Suprapubic skin (tissue), 4 donors: ENCODE data around the gene UTF1. TPM values are rescaled to one million over a fixed set of nuclear protein-coding genes. Genes with fewer than 3 reads are reported as not detected.
"Not testable (repeated sequence)": the region's sequence is repeated elsewhere in the genome, so short reads cannot be mapped to it uniquely, and the experiment has no call there.

Source experiments
- DNase-seq, 2 donors: peaks; one replicate each; pipeline ENCODE4 v3.0.0-alpha.2; 2019; ENCODE audit warnings: low spot score in 2 of 2
- H3K27ac ChIP-seq: fragments of 200-600 bp; sonication (generic); one replicate; pipeline ENCODE4 v1.5.1; 2019
- H3K27me3 ChIP-seq: fragments of 200-600 bp; sonication (generic); one replicate; pipeline ENCODE4 v1.5.1; 2019
- H3K36me3 ChIP-seq: fragments of 200-600 bp; sonication (generic); one replicate; pipeline ENCODE4 v1.5.1; 2019
- H3K4me1 ChIP-seq: fragments of 200-600 bp; sonication (generic); one replicate; pipeline ENCODE4 v1.5.1; 2019
- H3K4me3 ChIP-seq: fragments of 200-600 bp; sonication (generic); one replicate; pipeline ENCODE4 v1.5.1; 2019; ENCODE audit warnings: mild to moderate bottlenecking
- H3K9me3 ChIP-seq: fragments of 200-600 bp; sonication (generic); one replicate; pipeline ENCODE4 v1.5.1; 2019
- EP300 ChIP-seq: sonication (generic); formaldehyde crosslinking; IDR thresholded peaks from one replicate; pipeline ENCODE4 v1.6.1; 2017; ENCODE audit warnings: antibody characterized with exemption
- POLR2A ChIP-seq, 2 donors: fragments of 450-650 bp; IDR thresholded peaks; one replicate each; pipeline ENCODE4 v1.6.1; 2017; ENCODE audit warnings: antibody characterized with exemption in 2 of 2, mild to moderate bottlenecking in 2 of 2, moderate library complexity in 2 of 2
- POLR2AphosphoS5 ChIP-seq, 3 donors: sonication (generic); formaldehyde crosslinking; IDR thresholded peaks; one replicate each; pipeline ENCODE4 v1.6.1; 2017; ENCODE audit warnings: antibody characterized with exemption in 3 of 3
- WGBS: methylation state at CpG from one replicate; pipeline ENCODE4 v1.1.5; 2018; 5-methylcytosine and 5-hydroxymethylcytosine counted together
- total RNA-seq, 4 donors: library from RNA; depleted of rRNA; stranded (reverse); fragments of >200 nt; gene quantifications; one replicate each; pipeline ENCODE4 v1.1.0, GENCODE V29; 2016
- TF ChIP-seq, protein P1 (sequence below), 2 donors: fragments of 200-600 bp in 1 of 2; fragments of 450-650 bp in 1 of 2; sonication (generic) in 1 of 2; IDR thresholded peaks; one replicate each; pipeline ENCODE4 v1.5.1; 2016 to 2019; ENCODE audit warnings: antibody characterized with exemption in 2 of 2, mild to moderate bottlenecking in 1 of 2, moderate library complexity in 1 of 2

Gene UTF1
- total RNA-seq, 4 donors from 2014 or later: not detected

DNA sequence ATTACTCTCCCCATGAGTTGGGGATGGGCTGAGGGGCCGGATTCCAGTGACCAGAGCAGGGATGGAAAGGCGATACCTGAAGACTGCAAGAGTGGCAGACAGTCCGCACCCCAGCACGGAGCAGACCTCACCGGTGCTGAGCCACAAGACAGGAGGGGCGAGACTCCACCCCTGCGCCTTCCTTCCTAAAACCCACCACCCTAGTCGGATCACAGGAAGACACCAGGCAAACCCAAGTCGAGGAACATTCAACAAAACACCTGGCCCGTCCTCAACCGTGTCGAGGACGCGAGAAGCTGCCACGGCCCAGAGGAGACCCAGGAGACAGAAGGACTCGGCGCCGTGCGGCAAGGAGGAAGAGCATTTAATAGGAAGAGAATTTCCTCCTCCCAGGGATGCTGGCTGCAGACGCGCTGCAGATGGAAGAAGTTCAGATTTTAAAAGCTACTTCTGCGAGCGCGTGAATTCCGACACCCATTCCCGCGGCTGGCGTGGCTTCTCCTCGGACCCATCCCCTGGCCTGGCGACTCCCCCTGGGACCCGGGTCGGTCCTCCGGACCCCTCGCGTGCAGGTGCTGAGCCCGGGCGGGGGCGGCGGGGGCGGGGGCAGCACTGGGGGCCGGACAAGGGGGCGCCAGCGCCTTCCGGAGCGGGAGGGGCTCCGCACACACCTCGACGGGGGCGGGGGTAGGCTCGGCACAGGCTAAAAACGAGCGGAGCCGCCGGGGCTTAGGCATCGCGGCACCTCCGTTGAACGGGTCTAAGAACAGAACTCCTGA, 563 bp upstream of the UTF1 start:
- Histone ChIP-seq H3K9me3 (no peaks in the 10 kb centered on the region), H3K4me1 (peaks cover 16% of the 10 kb centered on the region), H3K27ac (no peak overlapping the region), H3K4me3 (peak overlapping the region; percentile 30), H3K27me3 (peaks cover 100% of the 10 kb centered on the region), H3K36me3 (no peaks in the 10 kb centered on the region)
- no peak for DNase-seq
- no peak for TF ChIP-seq POLR2AphosphoS5 (IDR thresholded peaks at IDR 0.05)
- TF ChIP-seq POLR2A (IDR thresholded peaks at IDR 0.05): no peak
- TF ChIP-seq, protein P1, sequence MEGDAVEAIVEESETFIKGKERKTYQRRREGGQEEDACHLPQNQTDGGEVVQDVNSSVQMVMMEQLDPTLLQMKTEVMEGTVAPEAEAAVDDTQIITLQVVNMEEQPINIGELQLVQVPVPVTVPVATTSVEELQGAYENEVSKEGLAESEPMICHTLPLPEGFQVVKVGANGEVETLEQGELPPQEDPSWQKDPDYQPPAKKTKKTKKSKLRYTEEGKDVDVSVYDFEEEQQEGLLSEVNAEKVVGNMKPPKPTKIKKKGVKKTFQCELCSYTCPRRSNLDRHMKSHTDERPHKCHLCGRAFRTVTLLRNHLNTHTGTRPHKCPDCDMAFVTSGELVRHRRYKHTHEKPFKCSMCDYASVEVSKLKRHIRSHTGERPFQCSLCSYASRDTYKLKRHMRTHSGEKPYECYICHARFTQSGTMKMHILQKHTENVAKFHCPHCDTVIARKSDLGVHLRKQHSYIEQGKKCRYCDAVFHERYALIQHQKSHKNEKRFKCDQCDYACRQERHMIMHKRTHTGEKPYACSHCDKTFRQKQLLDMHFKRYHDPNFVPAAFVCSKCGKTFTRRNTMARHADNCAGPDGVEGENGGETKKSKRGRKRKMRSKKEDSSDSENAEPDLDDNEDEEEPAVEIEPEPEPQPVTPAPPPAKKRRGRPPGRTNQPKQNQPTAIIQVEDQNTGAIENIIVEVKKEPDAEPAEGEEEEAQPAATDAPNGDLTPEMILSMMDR (IDR thresholded peaks at IDR 0.05): no peak
- no peak for TF ChIP-seq EP300
- 9% methylated on average over 27 of the region's 58 CpGs for WGBS

DNA sequence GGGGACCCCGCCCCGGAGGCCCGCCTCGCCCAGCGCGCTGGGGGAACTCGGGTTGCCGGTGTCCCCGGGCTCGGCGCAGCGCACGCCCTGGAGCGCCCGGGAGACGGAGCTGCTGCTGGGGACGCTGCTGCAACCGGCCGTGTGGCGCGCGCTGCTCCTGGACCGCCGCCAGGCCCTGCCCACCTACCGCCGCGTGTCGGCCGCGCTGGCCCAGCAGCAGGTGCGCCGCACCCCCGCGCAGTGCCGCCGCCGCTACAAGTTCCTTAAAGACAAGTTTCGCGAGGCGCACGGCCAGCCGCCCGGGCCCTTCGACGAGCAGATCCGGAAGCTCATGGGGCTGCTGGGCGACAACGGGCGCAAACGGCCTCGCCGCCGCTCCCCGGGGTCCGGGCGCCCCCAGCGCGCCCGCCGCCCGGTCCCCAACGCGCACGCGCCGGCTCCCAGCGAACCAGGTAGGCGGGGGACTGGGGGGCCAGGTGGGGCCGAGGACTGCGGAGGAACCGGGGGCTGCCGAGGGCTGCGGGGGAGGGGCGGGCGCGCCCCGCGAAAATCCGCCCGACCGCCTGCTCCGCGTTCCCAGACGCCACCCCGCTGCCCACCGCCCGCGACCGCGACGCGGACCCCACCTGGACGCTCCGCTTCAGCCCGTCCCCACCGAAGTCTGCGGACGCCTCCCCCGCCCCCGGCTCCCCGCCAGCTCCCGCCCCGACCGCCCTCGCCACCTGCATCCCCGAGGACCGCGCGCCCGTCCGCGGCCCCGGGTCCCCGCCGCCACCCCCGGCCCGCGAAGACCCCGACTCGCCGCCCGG, 574 bp downstream of the UTF1 start:
- no CpG with 5 or more reads among the region's 122 CpGs for WGBS
- H3K27me3 ChIP-seq: peaks cover 100% of the 10 kb centered on the region
- no peaks in the 10 kb centered on the region for H3K36me3 ChIP-seq
- peaks cover 22% of the 10 kb centered on the region for H3K4me1 ChIP-seq
- H3K4me3 ChIP-seq: peak overlapping the region; percentile 30
- DNase-seq: no peak
- H3K27ac ChIP-seq: no peak overlapping the region
- H3K9me3 ChIP-seq: no peaks in the 10 kb centered on the region
- TF ChIP-seq, protein P1 (IDR thresholded peaks at IDR 0.05): no peak
- no peak for TF ChIP-seq EP300
- no peak for TF ChIP-seq POLR2A (IDR thresholded peaks at IDR 0.05)
- no peak for TF ChIP-seq POLR2AphosphoS5 (IDR thresholded peaks at IDR 0.05)

DNA sequence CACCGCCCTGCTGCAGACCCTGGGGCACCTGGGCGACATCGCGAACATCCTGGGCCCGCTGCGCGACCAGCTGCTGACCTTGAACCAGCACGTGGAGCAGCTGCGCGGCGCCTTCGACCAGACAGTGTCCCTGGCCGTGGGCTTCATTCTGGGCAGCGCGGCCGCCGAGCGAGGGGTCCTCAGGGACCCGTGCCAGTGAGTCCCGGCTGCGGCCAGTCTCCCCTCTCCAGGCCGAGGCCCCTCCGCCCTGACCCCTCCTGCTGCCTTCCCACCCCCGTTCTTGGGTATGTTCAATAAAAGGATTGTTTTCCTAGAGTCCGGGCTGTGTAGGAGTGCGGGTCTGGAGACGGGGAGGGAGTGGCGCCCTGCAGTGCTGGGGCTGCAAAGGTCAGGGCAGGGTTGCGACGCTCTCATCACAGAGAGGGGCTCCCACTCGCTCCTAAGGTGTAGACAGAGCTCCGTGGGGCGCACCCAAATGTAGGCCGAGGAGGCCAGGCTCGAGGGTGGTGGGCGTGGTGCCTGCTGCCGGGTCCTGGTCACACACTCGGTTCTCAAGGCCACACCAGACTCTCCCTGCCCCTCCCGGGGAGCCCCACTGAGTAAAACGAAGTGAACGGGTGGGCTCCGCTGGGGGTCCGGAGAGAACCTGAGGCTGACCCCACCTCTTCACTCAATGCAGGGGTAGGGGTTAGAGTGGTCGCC, 1.4 kb downstream of the UTF1 start:
- Histone ChIP-seq H3K36me3 (no peaks in the 10 kb centered on the region), H3K4me3 (no peak overlapping the region), H3K4me1 (peaks cover 30% of the 10 kb centered on the region), H3K27ac (no peak overlapping the region), H3K9me3 (no peaks in the 10 kb centered on the region), H3K27me3 (peaks cover 100% of the 10 kb centered on the region)
- WGBS: 32% methylated on average over 15 of the region's 44 CpGs
- TF ChIP-seq EP300 (no peak), POLR2A (IDR thresholded peaks at IDR 0.05) (no peak), POLR2AphosphoS5 (IDR thresholded peaks at IDR 0.05) (no peak)
- TF ChIP-seq, protein P1 (IDR thresholded peaks at IDR 0.05): no peak
- no peak for DNase-seq

DNA sequence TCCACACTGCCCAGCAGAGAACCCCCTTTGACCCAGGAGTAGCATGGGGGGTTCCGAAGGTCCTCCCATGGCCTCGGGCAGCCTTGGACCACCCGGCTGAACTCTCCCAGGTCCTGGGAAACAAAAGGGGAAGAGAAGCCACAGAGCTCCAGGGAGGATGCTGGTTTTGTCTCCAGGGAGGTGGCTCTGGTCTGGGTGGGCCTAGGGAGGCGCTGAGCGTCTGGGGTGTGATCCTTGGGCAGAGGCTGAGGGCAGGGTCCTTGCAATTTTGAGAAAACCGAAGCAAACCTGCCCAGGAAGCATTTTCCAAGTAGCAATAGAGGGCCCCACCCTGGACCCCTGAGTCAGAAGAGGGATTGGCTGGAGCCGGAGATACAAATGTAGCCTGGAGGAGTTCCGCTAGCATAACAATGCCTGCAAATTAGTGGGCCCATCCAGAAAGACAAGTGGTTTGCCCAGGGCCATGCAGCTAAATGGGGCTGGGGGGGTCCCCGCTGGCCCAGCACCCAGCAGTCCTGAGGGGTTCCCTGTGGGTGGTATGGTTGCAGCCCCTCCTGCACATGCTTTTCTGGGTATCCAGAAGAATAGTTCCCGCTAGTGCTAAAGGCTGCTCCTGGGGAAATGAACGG, 2.0 kb downstream of the UTF1 start:
- Histone ChIP-seq H3K27ac (no peak overlapping the region), H3K4me1 (peaks cover 36% of the 10 kb centered on the region), H3K27me3 (peaks cover 100% of the 10 kb centered on the region), H3K4me3 (no peak overlapping the region), H3K36me3 (no peaks in the 10 kb centered on the region), H3K9me3 (no peaks in the 10 kb centered on the region)
- WGBS: 46% methylated on average over 8 of the region's 11 CpGs
- TF ChIP-seq EP300 (no peak), POLR2AphosphoS5 (IDR thresholded peaks at IDR 0.05) (no peak)
- DNase-seq: no peak

DNA sequence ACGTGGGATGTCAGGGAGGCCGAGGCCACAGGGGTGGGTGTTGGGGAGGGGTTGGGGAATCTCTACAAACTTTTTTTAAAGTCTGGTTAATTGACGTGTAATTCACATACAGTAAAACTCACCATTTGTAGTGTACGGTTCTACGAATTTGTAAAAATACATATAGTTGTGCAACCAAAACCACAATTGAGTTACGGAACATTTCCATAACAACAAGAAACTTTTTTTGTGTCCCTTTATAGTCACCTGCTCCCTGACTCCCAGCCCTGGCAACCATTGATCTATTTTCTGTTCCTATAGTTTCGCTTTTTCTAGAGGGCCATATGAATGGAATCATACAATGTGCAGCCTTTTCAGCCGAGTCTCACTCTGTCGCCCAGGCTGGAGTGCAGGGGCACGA, 4.8 kb downstream of the UTF1 start:
- DNase-seq, H3K27ac ChIP-seq, H3K9me3 ChIP-seq, H3K36me3 ChIP-seq, H3K4me3 ChIP-seq: not testable (repeated sequence)
- WGBS: 58% methylated on average over 9 of the region's 10 CpGs
- peaks cover 100% of the 10 kb centered on the region for H3K27me3 ChIP-seq
- peaks cover 44% of the 10 kb centered on the region for H3K4me1 ChIP-seq
